IPS DF 6.9 (cell line): ENCODE results near the gene SERTAD4.
A peak's percentile ranks its signal among the peaks of the same experiment; 100 is the strongest.
"Not testable (repeated sequence)": the region's sequence is repeated elsewhere in the genome, so short reads cannot be mapped to it uniquely, and the experiment has no call there.

Experiments
- DNase-seq: peaks from one replicate; pipeline ENCODE4 v3.0.0-alpha.2; 2013; ENCODE audit warnings: low read depth, low spot score
- H3K27ac ChIP-seq: one replicate; pipeline ENCODE4 v1.5.1; 2013; ENCODE audit warnings: low read length, control low read depth
- H3K27me3 ChIP-seq: 2 replicates; pipeline ENCODE4 v1.6.1; 2013; ENCODE audit warnings: mild to moderate bottlenecking, low read length; ENCODE audit not compliant: control insufficient read depth, insufficient read depth
- H3K36me3 ChIP-seq: 2 replicates; pipeline ENCODE4 v1.6.1; 2013; ENCODE audit warnings: low read length; ENCODE audit not compliant: control insufficient read depth, insufficient read depth
- H3K4me1 ChIP-seq: 2 replicates; pipeline ENCODE4 v1.6.1; 2013; ENCODE audit warnings: low read length; ENCODE audit not compliant: control insufficient read depth, insufficient read depth
- H3K4me3 ChIP-seq: 2 replicates; pipeline ENCODE4 v1.5.1; 2013; ENCODE audit warnings: mild to moderate bottlenecking, low read length
- H3K9me3 ChIP-seq: 2 replicates; pipeline ENCODE4 v1.6.1; 2013; ENCODE audit warnings: low read length, inconsistent platforms; ENCODE audit not compliant: control insufficient read depth, insufficient read depth
- WGBS: extraction: QIAGEN DNeasy Blood & Tissue Kit; methylation state at CpG from one replicate; pipeline ENCODE4 v1.1.7; 2013; ENCODE audit warnings: mixed read lengths, missing lambda C conversion rate; ENCODE audit not compliant: insufficient read length, insufficient coverage; 5-methylcytosine and 5-hydroxymethylcytosine counted together

SERTAD4 gene

GRCh38 chr1:210232511-210233215, at the start of gene SERTAD4:
Gene SERTAD4 (plus strand): TSS chr1:210232796. CDS start chr1:210237961, 5,165 bp downstream.
- H3K4me3 ChIP-seq, result peak within 1 kb of the TSS; percentile 77
- peaks cover 2% of the 10 kb centered on the region; the same call in 1 of the 2 replicates for H3K4me1 ChIP-seq
- no peaks in the 10 kb centered on the region for H3K9me3 ChIP-seq
- DNase-seq, result no peak
- no CpG with 5 or more reads among the region's 81 CpGs for WGBS
- no peaks in the 10 kb centered on the region for H3K36me3 ChIP-seq
- H3K27me3 ChIP-seq, result 0 out of 2 replicates have a peak, but pooled peaks cover 4% of the 10 kb centered on the region
- no peak within 1 kb of the TSS for H3K27ac ChIP-seq

DNA sequence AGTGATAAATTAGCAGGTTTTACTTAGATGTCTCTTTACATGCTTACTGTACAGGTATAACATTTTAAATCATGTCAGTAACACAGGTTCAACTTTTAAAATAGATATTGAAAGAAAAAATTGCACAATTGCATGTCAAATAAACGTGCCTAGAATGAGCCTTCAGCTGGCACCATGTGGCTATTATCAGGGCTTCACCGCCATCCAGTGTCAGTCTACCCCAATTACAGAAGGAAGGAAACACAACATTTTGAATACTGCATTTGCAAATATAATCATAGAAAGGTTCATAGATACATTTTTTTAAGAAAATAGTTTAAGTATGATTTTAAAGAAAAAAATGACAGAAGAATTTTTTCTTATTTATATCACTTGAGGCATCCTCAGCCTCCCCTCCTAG, 47.5 kb upstream of the SERTAD4 start:
- H3K27ac ChIP-seq, result no peak overlapping the region
- H3K36me3 ChIP-seq, result no peaks in the 10 kb centered on the region
- H3K4me1 ChIP-seq, result no peaks in the 10 kb centered on the region
- no peak for DNase-seq
- no peak overlapping the region for H3K4me3 ChIP-seq
- WGBS, result no CpG with 5 or more reads among the region's 2 CpGs
- no peaks in the 10 kb centered on the region for H3K9me3 ChIP-seq
- H3K27me3 ChIP-seq, result no peaks in the 10 kb centered on the region

GRCh38 chr1:210187849-210188606, 44.6 kb upstream of the SERTAD4 start:
- not testable (repeated sequence) for H3K27me3 ChIP-seq, DNase-seq, H3K36me3 ChIP-seq, H3K4me3 ChIP-seq, H3K4me1 ChIP-seq, H3K9me3 ChIP-seq, H3K27ac ChIP-seq
- WGBS, result no CpG with 5 or more reads among the region's 18 CpGs

DNA sequence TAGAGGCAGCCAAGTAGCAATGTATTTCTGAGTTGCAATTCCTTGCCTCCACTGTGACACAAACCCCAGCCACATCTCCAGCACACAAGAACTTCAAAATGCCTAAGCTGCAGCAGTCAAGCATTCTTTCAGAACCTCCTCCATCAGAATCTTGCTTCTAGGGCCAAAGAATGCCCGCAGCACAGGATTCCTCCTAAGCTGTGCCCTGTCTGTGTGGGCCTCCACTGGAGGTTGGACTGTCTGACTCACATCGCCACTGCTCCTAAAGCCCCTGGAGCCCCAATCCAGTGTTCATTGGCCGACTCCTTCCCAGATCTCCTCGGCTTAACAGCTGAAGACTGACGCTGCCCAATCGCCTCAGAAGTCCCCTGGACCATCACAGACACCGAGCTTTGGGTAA, 43.2 kb upstream of the SERTAD4 start:
- Histone ChIP-seq H3K4me1 (no peaks in the 10 kb centered on the region), H3K27me3 (no peaks in the 10 kb centered on the region), H3K9me3 (no peaks in the 10 kb centered on the region), H3K27ac (no peak overlapping the region), H3K36me3 (no peaks in the 10 kb centered on the region), H3K4me3 (no peak overlapping the region)
- WGBS, result no CpG with 5 or more reads among the region's 7 CpGs
- no peak for DNase-seq

DNA sequence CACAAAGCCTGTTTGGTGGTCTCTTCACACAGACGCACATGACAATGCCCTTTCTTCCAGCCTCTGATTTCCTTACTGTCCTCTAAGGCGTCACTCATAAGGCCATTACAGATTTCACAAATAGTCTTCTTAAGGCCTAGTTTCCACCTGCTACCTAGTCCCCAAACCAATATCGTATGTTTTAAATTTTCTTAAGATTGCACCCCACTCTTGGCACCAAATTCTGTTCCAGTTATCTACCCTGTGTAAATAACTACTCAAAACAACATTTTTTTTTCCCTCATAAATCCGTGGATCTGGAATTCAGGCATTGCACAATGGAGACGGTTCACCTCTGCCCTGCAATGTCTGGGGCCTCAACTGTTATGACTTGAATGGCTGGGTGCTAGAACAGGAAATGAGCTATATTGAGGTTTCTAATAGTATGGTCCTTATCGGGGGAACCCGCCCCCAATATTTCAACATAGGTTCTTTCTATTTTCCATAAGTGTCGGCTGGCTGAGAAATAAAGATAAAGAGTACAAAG, 36.9 kb upstream of the SERTAD4 start:
- H3K4me1 ChIP-seq, result no peaks in the 10 kb centered on the region
- no peaks in the 10 kb centered on the region for H3K36me3 ChIP-seq
- no peak overlapping the region for H3K27ac ChIP-seq
- DNase-seq, result no peak
- H3K9me3 ChIP-seq, result peaks cover 3% of the 10 kb centered on the region; the same call in 1 of the 2 replicates
- WGBS, result no CpG with 5 or more reads among the region's 8 CpGs
- H3K27me3 ChIP-seq, result no peaks in the 10 kb centered on the region
- H3K4me3 ChIP-seq, result no peak overlapping the region

DNA sequence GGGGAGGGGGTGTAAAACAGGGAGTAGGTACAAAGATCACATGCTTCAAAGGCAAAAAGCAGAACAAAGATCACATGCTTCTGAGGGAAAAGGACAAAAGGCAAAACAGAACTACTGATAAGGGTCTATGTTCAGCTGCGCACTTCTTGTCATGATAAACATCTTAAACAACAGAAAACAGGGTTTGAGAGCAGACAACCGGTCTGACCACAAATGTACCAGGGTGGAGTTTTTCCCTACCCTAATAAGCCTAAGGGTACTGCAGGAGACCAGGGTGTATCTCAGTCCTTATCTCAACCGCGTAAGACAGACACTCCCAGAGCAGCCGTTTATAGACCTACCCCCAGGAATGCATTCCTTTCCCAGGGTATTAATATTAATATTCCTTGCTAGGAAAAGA, 36.3 kb upstream of the SERTAD4 start:
- not testable (repeated sequence) for H3K9me3 ChIP-seq, DNase-seq, H3K4me1 ChIP-seq, H3K36me3 ChIP-seq, H3K27ac ChIP-seq, H3K4me3 ChIP-seq, H3K27me3 ChIP-seq
- WGBS, result no CpG with 5 or more reads among the region's 5 CpGs

GRCh38 chr1:210198840-210199239, 33.8 kb upstream of the SERTAD4 start:
- no peak overlapping the region for H3K27ac ChIP-seq
- no peaks in the 10 kb centered on the region for H3K27me3 ChIP-seq
- no peaks in the 10 kb centered on the region for H3K4me1 ChIP-seq
- DNase-seq, result no peak
- H3K4me3 ChIP-seq, result no peak overlapping the region
- peaks cover 3% of the 10 kb centered on the region; the same call in 1 of the 2 replicates for H3K9me3 ChIP-seq
- no CpG with 5 or more reads among the region's 3 CpGs for WGBS
- H3K36me3 ChIP-seq, result no peaks in the 10 kb centered on the region

DNA sequence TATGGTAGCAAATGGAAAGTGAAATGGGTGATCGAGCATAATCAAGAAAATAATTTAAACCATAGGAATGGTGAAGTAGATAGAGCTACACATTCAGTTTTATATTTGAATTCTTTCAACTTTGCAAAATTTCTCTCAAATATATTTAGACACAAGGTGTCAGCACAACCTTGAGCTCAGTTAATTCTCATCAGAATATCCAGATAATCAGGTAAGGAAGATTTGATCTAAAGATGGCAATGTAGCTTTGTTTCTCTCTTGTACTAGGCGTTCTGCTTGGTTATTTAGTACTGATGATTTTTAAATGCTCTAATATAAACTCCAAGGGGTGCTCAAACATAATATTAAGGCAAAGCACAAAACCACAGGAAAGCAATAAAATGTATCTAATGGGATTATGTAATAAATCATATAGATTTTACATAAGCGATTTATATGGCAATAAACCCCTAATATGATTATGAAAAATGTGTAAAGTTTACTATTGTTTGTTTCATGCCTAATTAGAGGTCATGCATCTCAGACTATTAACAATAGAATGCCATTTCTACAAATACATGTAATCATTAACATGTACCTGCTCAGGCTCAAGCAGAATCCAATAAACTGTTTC, 32.4 kb upstream of the SERTAD4 start:
- no peak for DNase-seq
- no peaks in the 10 kb centered on the region for H3K36me3 ChIP-seq
- no CpG with 5 or more reads among the region's 3 CpGs for WGBS
- H3K4me1 ChIP-seq, result no peaks in the 10 kb centered on the region
- no peak overlapping the region for H3K27ac ChIP-seq
- H3K27me3 ChIP-seq, result no peaks in the 10 kb centered on the region
- H3K9me3 ChIP-seq, result peaks cover 3% of the 10 kb centered on the region; the same call in 1 of the 2 replicates
- no peak overlapping the region for H3K4me3 ChIP-seq

- no peaks in the 10 kb centered on the region for H3K4me1 ChIP-seq
- no peaks in the 10 kb centered on the region for H3K36me3 ChIP-seq
- DNase-seq, result no peak
- no CpG with 5 or more reads among the region's 3 CpGs for WGBS
- H3K27me3 ChIP-seq, result no peaks in the 10 kb centered on the region
- no peak overlapping the region for H3K4me3 ChIP-seq
- H3K27ac ChIP-seq, result no peak overlapping the region
- H3K9me3 ChIP-seq, result no peaks in the 10 kb centered on the region
These were observed 30.9 kb upstream of the SERTAD4 start for GRCh38 chr1:210201681-210202080.

DNA sequence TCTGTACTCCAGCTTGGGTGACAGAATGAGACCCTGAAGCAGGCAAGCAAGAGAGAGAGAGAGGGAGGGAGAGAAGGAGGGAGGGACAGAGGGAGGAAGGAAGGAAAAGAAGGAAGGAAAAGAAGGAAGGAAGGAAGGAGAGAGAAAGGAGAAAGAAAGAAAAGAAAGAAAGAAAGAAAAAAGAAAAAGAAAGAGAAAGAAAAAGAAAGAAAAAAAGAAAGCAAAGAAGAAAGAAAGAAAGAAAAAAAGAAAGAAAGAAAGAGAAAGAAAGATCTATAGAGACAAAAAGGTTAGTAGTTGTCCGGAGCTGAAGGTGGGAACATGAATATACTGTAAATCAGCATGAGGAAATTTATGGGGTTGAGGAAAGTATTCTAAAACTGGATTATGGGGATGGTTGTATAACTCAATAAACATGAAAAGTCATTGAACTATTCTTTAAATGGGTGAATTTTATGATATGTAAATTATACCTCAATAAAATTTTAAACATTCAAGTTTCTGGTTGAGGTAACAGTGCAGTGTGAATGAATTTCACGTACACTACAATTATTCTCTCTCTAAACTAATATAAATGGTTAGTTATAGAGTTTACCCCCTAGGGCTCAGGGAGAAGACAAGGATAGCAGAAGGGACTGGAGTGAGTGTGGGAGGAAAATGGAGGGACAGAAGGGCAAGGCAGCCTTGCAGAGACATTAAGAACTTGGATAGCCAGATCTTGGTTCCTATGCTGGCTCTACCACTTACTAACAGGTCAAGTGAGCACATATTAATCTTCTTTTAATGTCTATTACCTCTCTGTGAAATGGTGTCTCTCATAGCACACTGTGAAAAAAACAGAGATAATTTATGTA, 24.8 kb upstream of the SERTAD4 start:
- Histone ChIP-seq H3K9me3 (no peaks in the 10 kb centered on the region), H3K27me3 (no peaks in the 10 kb centered on the region), H3K4me3 (no peak overlapping the region), H3K4me1 (no peaks in the 10 kb centered on the region), H3K27ac (no peak overlapping the region), H3K36me3 (no peaks in the 10 kb centered on the region)
- no CpG with 5 or more reads among the region's 2 CpGs for WGBS
- no peak for DNase-seq
